NT2/D1 (cell line): ENCODE results near the gene GNB5.

ENCODE experiments used
- DNase-seq: peaks from one replicate; pipeline ENCODE4 v3.0.0-alpha.2; 2011; ENCODE audit warnings: low read depth, low spot score
- H3K27me3 ChIP-seq: 2 replicates; pipeline ENCODE4 v1.6.0; 2011; ENCODE audit warnings: mild to moderate bottlenecking; ENCODE audit not compliant: insufficient read length, insufficient read depth
- H3K36me3 ChIP-seq: 2 replicates; pipeline ENCODE4 v1.6.1; 2011; ENCODE audit warnings: mild to moderate bottlenecking, low read length, mixed read lengths; ENCODE audit not compliant: insufficient read depth, insufficient read length
- H3K4me1 ChIP-seq: 2 replicates; pipeline ENCODE4 v1.5.1; 2011; ENCODE audit not compliant: insufficient read depth, insufficient read length
- H3K4me3 ChIP-seq: 2 replicates; pipeline ENCODE4 v1.5.1; 2011; ENCODE audit warnings: low read depth; ENCODE audit not compliant: insufficient read length
- H3K9ac ChIP-seq: 2 replicates; pipeline ENCODE4 v1.6.0; 2011; ENCODE audit warnings: low read depth; ENCODE audit not compliant: insufficient read length
- H3K9me3 ChIP-seq: 2 replicates; pipeline ENCODE4 v1.5.1; 2011; ENCODE audit warnings: mild to moderate bottlenecking, low read length; ENCODE audit not compliant: insufficient read depth
- SUZ12 ChIP-seq: IDR thresholded peaks from 2 replicates; pipeline ENCODE4 v1.6.1; 2011; ENCODE audit not compliant: insufficient read length, insufficient read depth; ENCODE audit errors: extremely low read depth
- YY1 ChIP-seq: IDR thresholded peaks from 2 replicates; pipeline ENCODE4 v1.6.1; 2011; ENCODE audit not compliant: insufficient read length, insufficient read depth
- ZNF274 ChIP-seq: IDR thresholded peaks from 2 replicates; pipeline ENCODE4 v1.6.1; 2011; ENCODE audit warnings: mild to moderate bottlenecking, low read depth, low read length

GNB5 gene

GRCh38 chr15:52076889-52077781 lies 114.1 kb downstream of the GNB5 start:
- DNase-seq = no peak
- H3K9me3 ChIP-seq = no peaks in the 10 kb centered on the region
- H3K36me3 ChIP-seq = no peaks in the 10 kb centered on the region
- no peaks in the 10 kb centered on the region for H3K27me3 ChIP-seq
- TF ChIP-seq ZNF274 (no peak), SUZ12 (no peak), YY1 (no peak)
- no peak overlapping the region for H3K9ac ChIP-seq
- no peak overlapping the region for H3K4me3 ChIP-seq
- H3K4me1 ChIP-seq = no peaks in the 10 kb centered on the region

GRCh38 chr15:52071570-52071969 lies 119.6 kb downstream of the GNB5 start:
- H3K9me3 ChIP-seq = no peaks in the 10 kb centered on the region
- no peaks in the 10 kb centered on the region for H3K36me3 ChIP-seq
- no peak overlapping the region for H3K9ac ChIP-seq
- no peak for DNase-seq
- H3K4me3 ChIP-seq = no peak overlapping the region
- H3K27me3 ChIP-seq = no peaks in the 10 kb centered on the region
- TF ChIP-seq SUZ12 (no peak), YY1 (no peak), ZNF274 (no peak)
- H3K4me1 ChIP-seq = peaks cover 2% of the 10 kb centered on the region

DNA sequence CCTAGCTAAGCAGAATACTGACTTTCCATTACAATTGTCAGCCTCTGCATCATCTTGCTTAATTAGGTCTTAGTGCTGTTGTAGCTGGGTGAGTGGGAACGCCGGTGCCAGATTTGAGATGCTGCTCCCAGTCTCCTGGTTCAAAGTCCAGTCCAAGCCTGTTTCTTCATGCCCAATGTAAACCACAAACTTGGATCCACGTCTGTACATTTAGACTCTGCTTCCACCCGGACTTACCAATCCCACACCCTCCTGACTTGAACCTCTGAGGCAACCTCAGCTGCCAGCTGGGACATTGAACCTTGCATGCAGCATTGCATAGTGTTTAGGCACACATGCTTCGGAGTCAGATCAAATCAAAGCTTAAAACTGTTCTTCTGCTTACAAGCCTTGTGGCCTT lies 121.6 kb downstream of the GNB5 start:
- peaks cover 2% of the 10 kb centered on the region for H3K4me1 ChIP-seq
- no peaks in the 10 kb centered on the region for H3K36me3 ChIP-seq
- H3K9me3 ChIP-seq = no peaks in the 10 kb centered on the region
- no peak for DNase-seq
- no peak overlapping the region for H3K9ac ChIP-seq
- TF ChIP-seq YY1 (no peak), ZNF274 (no peak), SUZ12 (no peak)
- no peak overlapping the region for H3K4me3 ChIP-seq
- H3K27me3 ChIP-seq = no peaks in the 10 kb centered on the region

DNA sequence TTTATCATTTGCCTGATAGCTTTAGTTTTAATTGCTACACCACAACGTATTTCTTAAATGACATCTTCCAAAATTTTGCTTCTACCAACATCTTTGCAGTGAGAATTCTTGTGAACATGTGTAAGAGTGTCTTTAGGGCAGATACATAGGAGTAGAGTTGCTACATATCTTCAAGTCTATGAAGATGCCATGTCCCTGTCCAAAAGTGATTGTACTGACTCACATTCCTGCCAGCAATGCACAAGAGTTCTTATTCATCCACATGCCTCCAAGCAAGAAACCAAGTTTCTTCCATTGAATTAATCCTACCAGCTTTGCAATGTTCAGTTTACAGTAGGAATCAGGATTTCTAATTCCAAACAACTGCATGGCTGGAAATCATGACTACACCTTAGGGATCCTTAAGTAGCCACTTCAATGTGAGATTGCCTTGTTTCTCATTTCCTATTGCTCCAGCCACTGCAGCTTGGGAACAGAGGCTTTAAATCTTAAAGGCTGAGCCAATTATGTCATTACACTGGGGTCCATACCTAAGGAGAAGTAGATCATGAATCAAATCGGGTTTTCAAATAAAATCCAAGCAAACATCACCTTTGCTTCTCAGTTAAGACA lies 123.1 kb downstream of the GNB5 start:
- H3K4me3 ChIP-seq = no peak overlapping the region
- peaks cover 2% of the 10 kb centered on the region for H3K4me1 ChIP-seq
- H3K9ac ChIP-seq = no peak overlapping the region

GRCh38 chr15:52067545-52067926 lies 123.7 kb downstream of the GNB5 start:
- H3K36me3 ChIP-seq = no peaks in the 10 kb centered on the region

More for the DNA sequence above, 123.1 kb downstream of the GNB5 start:
- H3K9me3 ChIP-seq = no peaks in the 10 kb centered on the region
- H3K36me3 ChIP-seq = no peaks in the 10 kb centered on the region
- H3K27me3 ChIP-seq = no peaks in the 10 kb centered on the region
- DNase-seq = no peak
- TF ChIP-seq YY1 (no peak), ZNF274 (no peak), SUZ12 (no peak)

DNA sequence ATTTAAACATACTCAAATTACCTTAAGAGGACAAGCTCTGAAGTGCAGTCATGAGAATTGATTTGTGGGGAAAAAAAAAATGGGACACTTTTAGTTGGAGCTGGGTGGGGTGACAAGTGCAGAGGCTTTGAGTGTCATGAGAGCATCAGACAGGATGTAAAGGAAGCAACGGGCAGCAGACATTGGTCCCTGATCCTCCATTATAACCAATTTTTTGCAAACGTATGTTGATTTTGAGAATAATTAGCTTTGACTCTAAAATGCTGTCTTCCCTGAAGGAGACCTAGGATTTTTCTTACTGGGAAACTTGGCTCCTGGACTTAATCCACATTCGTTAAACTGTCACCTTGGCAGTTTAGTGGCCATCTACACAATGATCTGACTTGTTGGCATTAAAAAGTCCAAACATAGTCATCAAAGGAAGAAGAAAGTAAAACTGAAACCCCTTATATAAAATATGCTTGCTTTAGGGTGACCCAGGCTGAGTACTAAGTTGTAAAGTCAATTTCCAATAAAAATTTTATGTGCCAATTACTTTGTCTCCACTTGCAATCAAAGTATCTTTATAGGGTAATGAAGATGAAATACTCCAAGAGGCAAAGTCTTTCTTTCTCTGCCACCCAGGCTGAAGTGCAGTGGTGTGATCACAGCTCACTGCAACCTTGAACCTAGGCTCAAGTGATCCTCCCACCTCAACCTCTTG lies 124.2 kb downstream of the GNB5 start:
- Histone ChIP-seq H3K9ac (no peak overlapping the region), H3K4me1 (peaks cover 2% of the 10 kb centered on the region), H3K4me3 (no peak overlapping the region), H3K27me3 (no peaks in the 10 kb centered on the region), H3K9me3 (no peaks in the 10 kb centered on the region), H3K36me3 (no peaks in the 10 kb centered on the region)
- DNase-seq = no peak
- TF ChIP-seq ZNF274 = no peak
- no peak for TF ChIP-seq YY1
- TF ChIP-seq SUZ12 = no peak

More at GRCh38 chr15:52067545-52067926, 123.7 kb downstream of the GNB5 start:
- Histone ChIP-seq H3K4me1 (peaks cover 2% of the 10 kb centered on the region), H3K4me3 (no peak overlapping the region), H3K9me3 (no peaks in the 10 kb centered on the region), H3K27me3 (no peaks in the 10 kb centered on the region), H3K9ac (no peak overlapping the region)
- DNase-seq = no peak
- TF ChIP-seq ZNF274 = no peak
- TF ChIP-seq SUZ12 = no peak
- TF ChIP-seq YY1 = no peak
